Activated T-cell treated with anti-CD3 and anti-CD28 coated beads for 24 hours (primary cell): ENCODE data around the gene MAP2K5.
"Not testable (repeated sequence)": the region's sequence is repeated elsewhere in the genome, so short reads cannot be mapped to it uniquely, and the experiment has no call there.

Source experiments
- DNase-seq: peaks from one replicate; pipeline ENCODE4 v3.0.0-alpha.2; 2020; ENCODE audit warnings: low read depth

The MAP2K5 gene

GRCh38 chr15:67601073-67601472, 58.6 kb downstream of the MAP2K5 start:
- DNase-seq, result no peak

DNA sequence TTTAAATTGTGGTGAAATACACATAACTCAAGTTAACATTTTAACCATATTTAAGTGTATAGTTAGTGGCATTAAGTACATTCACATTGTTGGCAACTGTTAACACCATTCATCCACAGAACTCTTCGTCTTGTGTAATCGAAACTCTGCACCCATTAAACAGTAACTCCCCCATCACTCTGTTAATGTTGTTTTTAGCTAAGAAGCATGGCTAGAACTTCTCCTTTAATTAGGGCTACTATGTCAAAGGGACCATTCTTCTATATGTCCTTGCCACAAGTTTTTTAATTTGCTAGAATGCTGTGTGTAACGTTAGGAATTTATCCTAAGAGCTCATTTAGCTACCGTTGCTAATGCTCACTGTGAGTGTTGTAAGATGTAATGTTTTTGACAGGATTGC, 60.6 kb downstream of the MAP2K5 start:
- DNase-seq, result no peak

DNA sequence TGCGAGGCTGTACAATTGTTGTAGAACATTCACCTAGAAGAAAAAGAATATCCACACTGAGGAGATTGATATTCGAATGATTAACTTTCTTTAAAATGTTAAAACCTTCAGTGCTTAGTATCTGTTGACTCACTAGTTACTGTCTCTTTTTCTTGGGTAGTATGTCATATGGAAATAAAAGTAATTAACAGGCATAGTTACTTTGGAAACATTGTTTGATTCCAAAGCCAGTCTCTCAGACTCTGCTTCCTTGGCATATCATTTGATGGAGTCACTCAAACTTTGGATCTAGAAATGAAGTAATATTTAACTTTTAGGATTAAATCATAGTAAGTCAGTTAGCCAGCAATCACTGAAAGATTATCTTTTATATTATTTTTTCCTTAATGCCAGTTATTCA, 63.4 kb downstream of the MAP2K5 start:
- no peak for DNase-seq

- DNase-seq, result no peak
These were observed 64.2 kb downstream of the MAP2K5 start for GRCh38 chr15:67606742-67607141.

GRCh38 chr15:67607329-67607728, 64.8 kb downstream of the MAP2K5 start:
- DNase-seq, result no peak

- DNase-seq, result no peak
These were observed 65.6 kb downstream of the MAP2K5 start for GRCh38 chr15:67607959-67608637.

GRCh38 chr15:67608638-67608959, 66.1 kb downstream of the MAP2K5 start:
- no peak for DNase-seq

- no peak for DNase-seq
These were observed 69.2 kb downstream of the MAP2K5 start for GRCh38 chr15:67611370-67612369.

DNA sequence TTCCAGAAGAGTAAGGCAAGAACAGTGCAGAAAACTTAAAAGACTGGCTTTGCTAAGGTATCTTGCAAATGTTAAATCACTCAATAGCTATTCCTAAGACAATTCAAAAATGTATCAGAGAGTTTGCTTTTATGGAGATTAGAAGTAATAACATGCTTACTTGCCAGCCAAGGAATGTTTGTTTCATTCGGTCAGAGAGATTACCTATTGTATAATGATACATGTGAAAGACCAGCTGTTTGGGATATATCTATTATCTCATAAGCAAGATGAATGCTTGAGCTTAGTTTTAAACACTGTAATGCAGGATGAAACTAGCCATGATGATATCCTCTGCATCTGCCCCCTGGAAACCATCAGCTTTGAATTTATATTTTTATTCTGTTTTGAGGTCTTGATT, 70.7 kb downstream of the MAP2K5 start:
- no peak for DNase-seq

DNA sequence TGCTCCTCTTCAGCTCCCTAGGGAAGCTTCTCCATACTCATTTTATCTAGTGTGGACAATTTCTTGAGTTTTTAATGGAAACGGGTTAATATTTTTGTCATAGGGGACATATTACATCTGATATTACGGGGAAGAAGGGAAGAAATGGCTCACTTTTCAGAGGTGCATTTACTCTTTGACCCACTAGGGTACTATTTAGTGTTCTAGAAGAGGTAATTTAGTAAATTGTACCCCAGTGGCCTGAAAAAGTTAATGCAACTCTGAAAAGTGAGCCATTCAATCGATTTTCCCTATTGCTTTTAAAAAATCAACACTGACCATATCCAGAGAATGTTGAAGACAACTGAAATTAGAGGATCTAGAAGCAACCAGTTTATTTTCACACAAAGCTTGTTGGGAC, 71.2 kb downstream of the MAP2K5 start:
- no peak for DNase-seq

- DNase-seq, result not testable (repeated sequence)
These were observed 72.6 kb downstream of the MAP2K5 start for GRCh38 chr15:67615131-67615534.

GRCh38 chr15:67618297-67618696, 75.8 kb downstream of the MAP2K5 start:
- DNase-seq, result no peak

- DNase-seq, result no peak
These were observed 79.6 kb downstream of the MAP2K5 start for GRCh38 chr15:67622110-67622509.

DNA sequence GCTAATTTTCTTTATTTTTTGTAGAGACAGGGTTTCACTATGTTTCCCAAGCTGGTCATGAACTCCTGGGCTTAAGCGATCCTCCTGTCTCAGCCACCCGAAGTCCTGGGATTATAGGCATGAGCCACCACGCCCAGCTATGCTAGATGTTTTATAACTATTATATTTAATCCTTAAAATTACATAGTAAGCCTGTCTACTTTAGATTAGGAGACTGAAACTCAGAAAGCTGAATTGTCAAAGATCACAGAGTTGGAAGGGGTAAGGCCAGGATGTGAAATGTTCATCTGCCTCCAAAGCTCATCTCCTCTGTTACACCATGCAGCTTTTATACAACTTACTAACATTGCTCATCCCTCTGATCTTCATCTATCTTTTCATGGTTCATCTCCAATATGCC, 89.8 kb downstream of the MAP2K5 start:
- DNase-seq, result no peak

GRCh38 chr15:67635950-67636349, 93.4 kb downstream of the MAP2K5 start:
- DNase-seq, result not testable (repeated sequence)

GRCh38 chr15:67639591-67639990, 97.1 kb downstream of the MAP2K5 start:
- no peak for DNase-seq

- DNase-seq, result no peak
These were observed 99.0 kb downstream of the MAP2K5 start for GRCh38 chr15:67641453-67641852.

GRCh38 chr15:67646847-67647246, 104.3 kb downstream of the MAP2K5 start:
- no peak for DNase-seq

DNA sequence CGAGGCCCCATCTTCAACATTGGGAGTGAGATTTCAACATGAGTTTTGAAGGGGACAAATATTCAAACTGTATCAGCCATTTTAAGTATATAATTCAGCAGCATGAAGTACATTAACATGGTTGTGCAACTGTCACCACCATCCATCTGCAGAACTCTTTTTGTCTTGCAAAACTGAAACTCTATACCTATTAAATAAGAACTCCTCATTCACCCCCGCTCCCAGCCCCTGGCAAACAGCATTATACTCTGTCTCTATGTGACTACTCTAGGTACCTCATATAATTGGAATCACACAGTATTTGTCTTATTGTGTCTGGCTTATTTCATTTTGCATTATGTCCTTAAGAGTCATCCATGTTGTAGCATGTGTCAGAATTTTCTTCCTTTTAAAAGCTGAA, 110.1 kb downstream of the MAP2K5 start:
- DNase-seq, result no peak

- no peak for DNase-seq
These were observed 117.9 kb downstream of the MAP2K5 start for GRCh38 chr15:67660446-67660845.

DNA sequence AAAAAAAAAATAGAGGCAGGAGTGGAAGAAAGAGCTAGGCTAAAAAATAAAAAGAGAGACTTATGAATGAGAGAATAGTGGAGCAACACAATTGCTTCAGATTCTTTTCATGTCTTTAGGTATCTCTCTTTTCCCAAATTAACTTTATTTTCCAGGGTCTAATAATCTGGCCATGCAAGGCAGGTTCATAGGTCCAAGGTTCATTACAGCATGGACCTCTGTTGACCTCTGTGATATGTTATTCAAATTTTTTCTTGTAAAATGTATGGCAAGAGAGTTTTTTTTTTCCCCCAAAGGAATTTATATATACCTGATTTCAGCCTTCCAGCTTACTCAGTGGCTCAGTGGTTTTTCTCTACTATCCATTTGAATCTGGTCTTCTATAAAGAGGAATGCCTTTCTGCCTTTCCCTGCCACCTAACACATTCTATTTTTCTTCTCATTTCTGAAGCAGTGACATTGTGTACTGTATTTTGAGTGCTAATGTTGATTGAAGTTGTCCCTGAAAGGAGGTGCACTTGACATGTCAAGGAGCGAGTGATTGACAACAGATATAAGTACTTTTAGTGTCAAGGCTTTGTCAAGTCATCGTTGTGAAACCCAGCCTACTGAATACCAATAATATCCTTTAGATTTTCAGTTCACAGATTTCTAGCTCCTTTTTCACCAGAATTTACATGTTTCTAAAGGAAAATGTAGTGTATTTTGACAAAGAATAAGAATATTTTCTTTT, 118.5 kb downstream of the MAP2K5 start:
- no peak for DNase-seq

- DNase-seq, result no peak
These were observed 128.3 kb downstream of the MAP2K5 start for GRCh38 chr15:67670647-67671305.
